ENCODE data around the gene ADORA1.
A peak's percentile ranks its signal among the peaks of the same experiment; 100 is the strongest.

GRCh38 chr1:203083463-203083921 lies 44.0 kb upstream of the ADORA1 start:
- TF ChIP-seq CTCF (conservative IDR thresholded peaks at IDR 0.05; ENCODE audit: low read depth, low read length) (0 out of 2 replicates have a peak, but pooled peaks have one; percentile 24), EZH2 (IDR thresholded peaks at IDR 0.05; ENCODE audit: borderline replicate concordance, low read depth, low read length, poor library complexity, severe bottlenecking) (no peak)
